Ramos (cell line): ENCODE results near the gene SLC7A6OS.

ENCODE experiments used
- in situ Hi-C: fragments of 300-500 bp; cut with MboI; formaldehyde crosslinking; loops from one replicate; pipeline ENCODE4 v1.14.3; 2022; ENCODE audit warnings: low sequenced_read_pairs; ENCODE audit not compliant: unreplicated experiment

Gene SLC7A6OS

DNA sequence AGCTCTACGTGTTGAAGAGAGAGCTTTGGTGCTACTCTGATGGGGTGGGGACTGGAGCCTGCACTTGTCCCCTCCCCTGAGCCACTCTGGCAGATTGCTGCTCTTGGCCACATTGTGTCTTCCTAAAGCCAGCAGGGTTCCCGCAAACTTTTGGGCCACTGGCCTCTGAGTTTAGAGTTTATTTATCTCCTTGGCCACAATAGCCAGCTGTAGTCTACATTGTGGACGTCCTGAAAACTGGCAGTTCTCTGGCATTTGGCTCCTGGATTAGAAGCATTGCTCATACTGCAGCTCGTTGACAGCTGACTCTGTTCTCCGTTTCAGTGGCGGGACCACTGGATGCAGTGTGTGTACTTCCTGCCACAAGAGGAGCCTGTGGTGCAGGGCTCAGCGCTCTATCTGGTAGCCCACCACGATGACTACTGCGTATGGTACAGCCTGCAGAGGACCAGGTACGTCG, 34.6 kb upstream of the SLC7A6OS start:
- in situ Hi-C loops, result no loop called here

DNA sequence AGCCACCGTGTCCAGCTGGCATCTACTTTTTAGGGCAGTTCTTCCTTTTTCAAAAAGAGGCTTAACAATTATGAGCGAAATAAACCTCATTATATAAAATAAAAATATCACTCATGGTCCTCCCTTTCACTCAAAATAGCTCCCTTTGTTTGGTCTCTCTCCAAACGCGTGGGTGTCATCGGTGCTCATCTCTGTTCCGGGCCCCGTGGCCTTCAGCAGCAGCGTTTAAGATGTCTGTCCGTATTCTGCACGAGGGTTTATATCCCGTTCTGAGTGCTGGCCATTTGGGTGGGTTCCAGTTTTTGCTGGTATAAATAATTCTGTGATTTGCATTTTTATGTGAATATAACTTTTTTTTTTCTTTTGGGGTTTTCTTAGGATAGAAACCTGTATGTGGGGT, 33.5 kb upstream of the SLC7A6OS start:
- in situ Hi-C loops, result no loop called here

DNA sequence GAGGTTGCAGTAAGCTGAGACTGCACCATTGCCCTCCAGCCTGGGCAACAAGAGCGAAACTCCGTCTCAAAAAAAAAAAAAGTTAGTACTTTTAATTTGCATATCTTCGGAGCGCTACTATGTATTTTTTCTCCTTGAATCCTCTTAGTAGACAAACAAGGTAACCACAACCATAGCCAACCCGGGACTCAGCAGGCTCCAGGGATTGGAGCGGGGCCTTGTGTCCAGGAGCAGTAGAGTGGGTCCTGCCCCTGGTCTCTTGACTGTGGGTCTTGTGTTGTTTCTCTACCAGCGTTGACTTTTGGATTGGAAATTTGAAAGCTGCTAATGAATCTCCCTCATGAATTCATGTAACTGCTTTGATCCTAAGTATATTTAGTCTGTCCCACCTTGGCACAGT, 32.4 kb upstream of the SLC7A6OS start:
- in situ Hi-C loops, result no loop called here

DNA sequence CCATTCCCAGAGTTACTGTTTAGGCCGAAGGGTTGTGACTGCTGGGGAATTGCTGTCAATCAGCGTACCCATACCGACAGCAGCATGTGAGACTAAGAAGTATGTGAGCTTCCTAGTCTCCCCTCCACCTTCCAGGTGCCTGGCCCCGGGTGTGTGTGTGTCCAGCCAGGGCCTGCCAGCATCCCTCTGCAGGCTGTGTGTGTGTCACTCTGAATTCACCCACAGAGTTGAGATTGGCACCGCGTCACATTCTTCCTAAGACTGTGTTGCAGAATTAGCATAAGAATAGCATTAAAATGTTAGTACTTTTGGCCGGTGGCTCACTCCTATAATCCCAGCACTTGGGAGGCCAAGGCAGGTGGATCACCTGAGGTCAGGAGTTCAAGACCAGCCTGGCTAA, 31.9 kb upstream of the SLC7A6OS start:
- in situ Hi-C loops, result no loop called here

DNA sequence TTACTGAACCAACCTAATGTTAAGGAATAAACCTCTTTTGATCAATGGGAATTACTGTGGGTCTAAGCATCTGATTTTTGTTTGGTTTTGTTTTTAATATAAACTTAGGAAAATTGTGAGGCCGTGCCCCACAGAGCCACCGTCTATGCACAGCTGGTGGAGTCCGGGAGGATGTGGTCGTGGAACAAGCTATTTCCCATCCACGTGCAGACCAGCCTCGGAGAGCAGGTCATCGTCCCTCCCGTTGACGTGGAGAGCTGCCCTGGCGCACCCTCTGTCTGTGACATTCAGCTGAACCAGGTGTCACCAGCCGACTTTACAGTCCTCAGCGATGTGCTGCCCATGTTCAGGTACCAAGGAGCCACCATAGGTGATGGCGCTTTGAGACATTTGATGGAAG, 28.5 kb upstream of the SLC7A6OS start:
- in situ Hi-C loops, result no loop called here

DNA sequence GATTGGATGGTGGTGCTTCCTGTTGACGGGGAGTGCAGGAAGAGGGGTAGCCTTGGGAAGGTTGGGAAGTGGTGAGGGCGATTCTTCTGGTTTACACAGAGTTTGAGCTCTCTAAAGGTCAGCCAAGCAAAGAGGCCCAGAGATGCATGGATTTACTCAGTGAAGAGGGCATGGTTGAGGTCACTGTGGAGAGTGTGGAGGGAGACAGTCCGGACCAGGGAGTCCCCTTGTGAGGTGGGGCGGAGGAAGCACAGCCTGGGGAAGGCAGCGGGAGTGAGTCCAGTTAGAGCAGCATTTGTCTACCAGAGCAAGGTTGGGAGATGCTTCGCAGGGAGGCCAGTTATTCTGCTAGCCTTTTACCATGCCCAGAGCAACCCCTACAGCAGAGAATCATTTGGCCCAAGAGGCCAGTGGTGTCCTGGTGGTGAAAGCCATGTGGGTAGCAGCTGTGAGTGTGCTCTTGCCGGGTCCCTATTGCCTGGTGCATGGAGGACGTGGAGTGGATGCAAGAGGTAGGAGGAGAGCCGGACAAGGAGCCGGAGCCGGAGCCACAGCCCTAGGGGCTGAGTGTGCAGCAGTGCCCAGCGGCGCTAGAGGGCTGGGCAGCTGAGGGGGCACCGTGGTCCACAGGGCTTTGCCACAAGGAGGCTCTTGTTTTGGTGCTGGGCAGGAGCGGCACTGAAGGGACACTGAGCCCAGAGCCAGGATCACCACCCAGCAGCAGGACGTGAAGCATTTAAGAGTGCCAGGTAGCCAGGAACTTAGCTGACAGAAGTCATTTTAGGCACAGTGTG, 27.8 kb upstream of the SLC7A6OS start:
- in situ Hi-C loops, result no loop called here

DNA sequence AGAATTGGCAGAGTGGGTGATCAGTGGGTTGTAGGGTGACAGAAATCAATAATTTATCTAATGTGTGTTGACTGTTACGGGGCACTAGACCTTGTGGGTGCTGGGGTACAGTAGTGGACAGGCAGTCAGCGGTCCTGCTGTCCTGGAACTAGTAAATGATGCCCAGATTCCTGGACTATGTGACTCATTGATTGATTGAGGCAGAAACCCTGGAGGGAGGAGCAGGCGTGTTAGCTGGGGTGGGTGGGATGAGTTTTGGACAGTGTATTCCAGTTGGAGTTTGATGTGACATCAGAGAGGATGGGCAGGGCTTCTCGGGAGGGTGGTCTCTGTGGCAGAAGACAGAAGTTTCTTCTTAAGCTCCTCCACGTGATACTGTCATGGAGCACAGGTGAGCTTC, 24.4 kb upstream of the SLC7A6OS start:
- in situ Hi-C loops, result no loop called here

DNA sequence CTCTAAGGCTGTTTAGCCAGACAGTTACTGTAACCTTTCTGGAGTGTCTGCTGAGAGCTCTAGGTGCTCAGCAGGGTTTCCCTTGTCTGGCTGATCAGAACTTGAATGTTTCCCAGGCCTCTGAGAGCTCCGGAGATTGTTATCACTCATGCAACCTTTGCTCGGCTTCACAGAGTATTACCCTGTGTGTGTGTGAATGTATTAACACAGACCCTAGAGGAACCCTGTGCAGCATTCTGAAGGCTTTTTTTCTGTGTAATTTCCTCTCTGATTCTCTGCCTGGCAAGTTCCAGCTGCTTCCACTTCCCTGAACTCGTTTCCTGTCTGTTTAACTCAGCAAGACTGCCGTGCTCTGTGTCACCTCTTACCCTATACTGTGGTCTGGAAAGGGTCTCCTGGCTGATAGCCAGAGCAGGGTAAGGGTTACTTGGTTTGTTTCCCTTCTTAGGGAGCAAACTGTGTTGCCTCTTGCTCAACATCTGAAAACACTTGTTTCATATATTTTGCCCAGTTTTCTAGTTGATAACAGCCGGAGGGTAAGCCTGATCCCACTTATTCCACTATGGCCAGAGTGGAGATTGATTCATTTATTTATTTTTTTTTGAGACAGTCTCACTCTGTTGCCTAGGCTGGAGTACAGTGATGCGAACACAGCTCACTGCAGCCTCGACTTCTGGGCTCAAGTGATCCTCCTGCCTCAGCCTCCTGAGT, 21.8 kb upstream of the SLC7A6OS start:
- in situ Hi-C loops, result loop anchor here (5.0 kb wide), 1 partner anchor 90 kb away; no protein-coding TSS in a partner anchor

DNA sequence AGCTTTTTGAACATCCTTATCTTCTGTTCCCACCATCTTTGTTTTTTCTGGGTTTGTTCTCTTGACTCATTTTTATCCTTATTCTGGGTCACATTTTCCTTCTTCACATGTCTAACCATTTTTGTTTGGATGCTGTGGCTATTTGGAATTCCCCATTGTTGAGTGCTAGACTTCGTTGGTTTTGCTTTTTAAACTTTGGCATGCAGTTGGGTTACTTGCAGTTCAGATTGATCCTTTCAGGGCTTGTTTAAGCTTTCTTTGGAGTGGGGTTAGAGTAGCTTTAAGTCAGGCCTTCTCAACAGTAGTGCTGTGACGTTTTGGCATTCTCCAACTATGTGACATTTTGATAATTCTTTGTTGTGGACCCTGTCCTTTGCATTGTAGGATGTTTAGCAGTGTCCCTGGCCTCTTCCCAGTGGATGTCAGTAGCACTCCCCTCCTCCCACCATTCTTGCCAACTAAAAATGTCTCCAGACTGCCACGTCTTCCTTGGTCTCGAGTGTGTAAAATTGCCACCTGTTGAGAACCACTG, 21.2 kb upstream of the SLC7A6OS start:
- in situ Hi-C loops, result loop anchor here (5.0 kb wide), 1 partner anchor 90 kb away; no protein-coding TSS in a partner anchor

DNA sequence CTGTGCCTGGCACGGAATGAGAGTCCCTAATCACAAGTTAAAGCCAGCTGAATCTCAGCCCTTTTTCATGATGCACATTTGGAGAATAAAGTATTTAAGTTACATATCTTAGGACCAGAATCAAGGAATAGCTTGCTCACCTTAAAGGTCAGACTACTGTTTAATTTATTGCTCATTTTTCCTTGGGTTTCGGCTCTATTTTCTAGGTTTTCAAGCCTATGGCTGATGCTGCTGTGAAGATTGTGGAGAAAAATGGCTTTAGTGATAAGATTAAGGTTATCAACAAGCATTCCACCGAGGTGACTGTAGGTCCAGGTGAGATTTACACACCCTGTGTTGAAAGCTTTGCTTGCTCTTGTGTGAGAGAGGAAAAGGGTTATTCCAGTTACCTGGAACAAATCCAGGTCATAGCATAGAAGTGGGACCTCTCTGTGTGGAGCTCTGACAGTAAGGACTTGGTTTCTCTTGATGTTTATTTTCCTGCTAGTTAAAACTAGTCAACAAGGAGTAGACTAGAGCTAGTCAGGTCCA, 18.2 kb upstream of the SLC7A6OS start:
- in situ Hi-C loops, result no loop called here

DNA sequence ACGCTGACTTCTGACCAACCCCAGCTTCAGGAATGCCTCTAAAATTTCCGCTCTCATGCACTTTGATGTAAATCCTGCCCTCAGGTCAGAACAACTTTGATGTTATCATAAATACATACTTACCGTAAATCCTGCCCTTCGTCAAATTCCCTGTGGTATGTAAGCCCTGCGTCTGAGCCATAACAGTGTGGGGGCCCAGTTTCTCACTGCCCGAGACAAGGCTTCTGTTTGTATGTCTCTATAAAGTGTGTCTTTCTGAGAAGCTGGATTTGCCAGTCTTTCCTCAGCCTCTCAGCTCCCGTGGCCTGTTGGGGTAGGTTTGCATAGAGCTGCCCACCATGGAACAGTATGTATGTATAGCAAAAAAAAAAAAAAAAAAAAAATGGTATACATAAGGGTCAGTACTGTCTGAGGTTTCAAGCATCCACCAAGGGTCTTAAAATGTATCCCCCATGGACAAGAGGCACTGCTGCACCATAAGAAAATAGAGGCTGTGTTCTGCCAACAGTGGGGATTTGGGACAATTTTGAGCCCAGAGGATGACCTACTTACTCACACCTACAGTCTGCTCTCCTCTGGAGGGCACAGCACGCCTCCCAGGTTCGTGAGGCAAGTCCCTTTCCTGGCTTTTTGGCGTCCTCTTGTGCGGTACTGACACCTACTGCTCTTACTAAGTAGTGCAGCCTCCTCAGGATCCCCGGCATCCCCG, 17.6 kb upstream of the SLC7A6OS start:
- in situ Hi-C loops, result no loop called here

DNA sequence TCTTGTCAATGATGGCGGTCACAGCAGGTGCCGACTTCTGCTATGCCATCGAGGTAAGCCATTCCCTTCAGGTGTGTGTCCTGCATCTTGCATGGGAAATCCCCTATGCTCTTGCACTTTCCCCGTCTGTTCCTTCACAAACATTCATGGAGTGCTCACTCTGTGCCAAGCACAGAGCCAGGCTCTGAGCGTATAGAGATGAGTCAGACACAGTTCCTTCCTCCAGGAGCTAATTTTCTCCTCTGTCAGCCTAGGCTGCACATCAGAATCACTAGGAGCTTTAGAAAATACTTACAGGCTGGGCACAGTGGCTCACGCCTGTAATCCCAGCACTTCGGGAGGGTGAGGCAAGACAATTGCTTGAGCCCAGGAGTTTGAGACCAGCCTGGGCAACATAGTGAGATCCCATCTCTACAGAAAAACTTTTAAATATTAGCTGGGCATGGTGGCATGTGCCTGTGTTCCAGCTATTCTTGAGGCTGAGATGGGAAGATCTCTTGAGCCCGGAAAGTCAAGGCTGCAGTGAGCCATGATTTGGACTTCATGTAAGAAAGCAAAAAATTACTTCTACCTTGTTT, 14.1 kb upstream of the SLC7A6OS start:
- in situ Hi-C loops, result no loop called here

DNA sequence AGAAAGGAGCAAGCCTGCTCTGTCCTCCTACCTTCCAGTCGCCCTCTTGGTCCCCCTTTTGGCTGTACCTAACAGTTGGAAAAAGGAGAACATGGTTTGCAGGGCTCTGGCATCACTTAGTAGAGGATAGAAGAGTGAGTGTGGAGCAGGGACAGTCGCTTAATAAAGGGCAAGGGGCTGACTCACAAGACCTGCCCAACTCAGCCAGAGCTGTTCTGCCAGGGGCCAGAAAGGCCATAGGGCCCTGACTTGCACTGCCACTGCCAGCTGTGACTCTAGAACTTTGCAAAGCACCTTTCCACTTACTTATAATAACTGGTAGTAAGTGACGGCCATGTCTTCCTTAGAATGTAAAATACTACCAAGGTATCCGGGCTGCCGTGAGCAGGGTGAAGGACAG, 13.6 kb upstream of the SLC7A6OS start:
- in situ Hi-C loops, result no loop called here

DNA sequence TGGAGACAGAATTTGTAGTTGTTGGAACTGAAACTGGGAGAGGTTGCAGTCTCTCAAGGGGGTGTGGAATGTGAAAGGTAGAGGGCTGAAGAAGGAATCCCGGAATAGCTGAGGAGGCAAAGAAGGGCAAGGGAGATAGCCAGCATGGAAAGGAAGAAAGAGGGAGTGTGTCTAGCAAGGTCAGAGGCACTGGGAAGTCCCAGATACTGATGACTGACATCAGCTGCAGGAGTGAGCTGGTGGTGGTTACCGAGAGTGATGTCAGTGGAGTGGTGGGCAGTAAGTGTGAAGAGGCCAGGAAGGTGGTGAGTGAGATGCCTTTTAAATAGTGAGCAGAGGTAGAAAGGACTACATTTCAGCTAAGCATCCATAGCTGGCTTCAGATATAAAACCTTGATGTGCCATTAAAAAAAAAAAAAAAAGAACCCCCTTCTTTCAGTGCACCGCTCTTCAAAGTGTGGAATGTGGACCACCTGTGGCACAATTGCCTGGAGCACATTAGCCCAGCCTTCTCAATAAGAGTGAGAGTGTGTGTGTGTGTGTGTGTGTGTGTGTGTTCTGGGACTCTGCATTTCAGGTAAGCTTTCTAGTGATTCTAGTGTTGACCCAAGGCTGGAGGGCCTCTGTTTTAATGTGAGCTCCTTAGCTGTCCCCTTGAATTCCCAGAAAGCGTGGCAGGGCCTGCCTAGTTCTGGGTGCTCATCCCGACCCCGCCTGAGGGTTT, 8.6 kb upstream of the SLC7A6OS start:
- in situ Hi-C loops, result no loop called here

DNA sequence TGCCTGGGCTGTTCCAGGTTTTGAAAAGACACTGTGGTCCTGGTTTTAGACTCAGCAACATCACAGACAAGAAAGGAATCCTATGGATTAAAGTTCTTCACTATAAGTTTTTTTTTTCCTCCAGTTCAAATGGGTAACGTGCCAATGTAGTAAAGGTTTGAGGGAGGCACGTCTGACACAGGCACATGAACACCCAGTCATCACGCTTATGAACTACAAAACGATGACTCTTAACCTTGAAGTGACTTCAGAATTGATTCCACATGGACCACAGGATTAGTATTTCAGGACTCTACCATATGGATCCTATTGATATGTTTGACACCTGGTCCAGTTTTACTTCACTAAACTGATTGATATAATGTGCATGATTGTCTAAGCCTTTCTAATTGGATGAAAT, 2.4 kb upstream of the SLC7A6OS start:
- in situ Hi-C loops, result no loop called here

DNA sequence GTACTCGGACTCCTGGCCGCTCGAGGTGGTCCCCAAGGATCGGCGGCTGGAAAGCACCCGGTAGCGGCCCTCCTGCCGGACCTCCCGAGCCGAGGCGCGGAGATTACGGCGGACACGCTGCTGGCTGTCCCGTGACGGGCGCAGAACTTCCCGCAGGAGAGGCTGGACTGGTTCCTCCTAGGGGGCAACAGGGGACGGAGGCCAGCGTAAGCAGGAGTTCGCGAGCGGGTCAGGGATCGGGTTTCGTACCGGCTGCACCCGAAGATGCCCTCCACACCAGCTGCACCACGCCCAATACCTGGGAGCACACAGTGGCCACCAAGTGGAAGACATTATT, 341 bp downstream of the SLC7A6OS start:
- in situ Hi-C loops, result no loop called here

DNA sequence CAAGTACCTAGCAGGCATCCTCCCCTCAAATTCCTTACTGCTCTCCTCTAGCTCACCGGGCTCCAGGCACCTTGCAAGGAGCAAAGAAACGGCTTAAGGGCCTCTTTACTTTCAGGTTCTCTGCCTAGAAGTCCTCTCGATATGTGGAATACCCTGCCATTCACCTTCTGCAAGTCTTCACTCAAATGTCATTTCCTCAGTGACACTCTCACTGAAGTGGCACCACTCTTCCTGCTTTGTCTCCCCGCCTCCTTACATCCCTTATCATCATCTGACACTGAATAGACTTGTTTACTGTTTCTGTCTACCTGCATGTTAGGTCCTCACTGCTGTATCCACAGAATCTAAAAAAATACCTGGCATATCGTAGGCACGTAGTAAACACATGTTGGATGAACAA, 947 bp downstream of the SLC7A6OS start:
- in situ Hi-C loops, result no loop called here

DNA sequence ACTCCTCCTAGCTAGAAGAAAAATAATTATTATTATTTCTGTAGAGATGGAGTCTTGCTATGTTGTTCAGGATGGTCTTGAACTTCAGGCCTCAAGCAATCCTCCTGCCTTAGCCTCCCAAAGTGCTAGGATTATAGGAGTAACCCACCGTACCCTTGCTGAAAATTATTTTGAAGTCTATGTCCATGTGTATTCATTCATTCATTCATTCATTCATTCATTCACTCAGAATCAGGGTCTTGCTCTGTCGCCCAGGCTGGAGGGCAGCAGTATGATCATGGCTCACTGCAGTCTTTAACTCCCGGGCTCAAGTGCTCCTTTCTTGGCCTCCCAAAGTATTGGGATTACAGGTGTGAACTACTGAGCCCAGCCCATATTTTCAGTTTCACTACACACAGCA, 4.1 kb downstream of the SLC7A6OS start:
- in situ Hi-C loops, result no loop called here

DNA sequence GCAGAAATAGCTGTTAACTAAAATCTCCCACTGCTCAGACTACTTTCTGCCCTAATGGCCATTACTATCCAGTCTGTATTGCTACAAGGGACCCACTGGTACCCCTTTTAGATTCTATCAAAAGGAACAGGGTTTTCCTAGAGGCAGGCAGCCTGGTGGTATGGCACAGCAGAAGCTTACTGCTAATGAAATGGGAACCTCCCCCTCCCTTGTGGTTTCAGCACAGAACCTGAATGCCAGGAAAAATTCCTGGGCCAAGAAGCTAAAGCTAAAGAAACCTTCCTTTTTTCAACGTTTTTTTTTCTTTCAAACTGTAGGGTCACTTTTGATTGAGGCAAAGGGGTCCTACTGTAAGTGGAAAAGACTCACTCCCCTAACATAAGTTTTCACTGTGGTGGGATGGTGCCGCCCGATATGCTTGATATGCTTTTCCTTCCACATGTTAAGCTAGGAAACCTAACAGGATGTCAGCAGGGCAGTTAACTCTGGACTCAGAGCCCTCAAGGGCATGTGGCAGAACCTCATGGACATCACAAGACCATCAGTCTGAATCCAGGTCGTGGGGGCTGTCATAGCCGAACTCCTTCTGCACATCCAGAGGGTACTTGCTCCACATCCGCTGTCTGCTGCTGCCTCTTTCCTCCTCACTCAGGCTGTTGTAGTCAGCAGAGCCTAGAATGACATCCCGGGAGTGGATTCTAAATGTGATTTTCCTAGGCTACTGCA, 9.8 kb downstream of the SLC7A6OS start:
- in situ Hi-C loops, result no loop called here
